Lung microvascular endothelial cell (primary cell): ENCODE data around the gene HOXC4. TPM values are rescaled to one million over a fixed set of nuclear protein-coding genes. Genes with fewer than 3 reads are reported as not detected.

ENCODE experiments used
- DNase-seq, 2 donors: peaks; one replicate each; pipeline versions ENCODE4 v3.0.0 to v3.0.0-alpha.2; 2010; ENCODE audit warnings: low read depth in 2 of 2
- total RNA-seq: library from RNA; depleted of rRNA; stranded (reverse); fragments of >200 nt; gene quantifications from 2 replicates; pipeline ENCODE4 v1.2.1, GENCODE V29; 2014

Gene HOXC4
- total RNA-seq = not detected in 2 replicates

DNA sequence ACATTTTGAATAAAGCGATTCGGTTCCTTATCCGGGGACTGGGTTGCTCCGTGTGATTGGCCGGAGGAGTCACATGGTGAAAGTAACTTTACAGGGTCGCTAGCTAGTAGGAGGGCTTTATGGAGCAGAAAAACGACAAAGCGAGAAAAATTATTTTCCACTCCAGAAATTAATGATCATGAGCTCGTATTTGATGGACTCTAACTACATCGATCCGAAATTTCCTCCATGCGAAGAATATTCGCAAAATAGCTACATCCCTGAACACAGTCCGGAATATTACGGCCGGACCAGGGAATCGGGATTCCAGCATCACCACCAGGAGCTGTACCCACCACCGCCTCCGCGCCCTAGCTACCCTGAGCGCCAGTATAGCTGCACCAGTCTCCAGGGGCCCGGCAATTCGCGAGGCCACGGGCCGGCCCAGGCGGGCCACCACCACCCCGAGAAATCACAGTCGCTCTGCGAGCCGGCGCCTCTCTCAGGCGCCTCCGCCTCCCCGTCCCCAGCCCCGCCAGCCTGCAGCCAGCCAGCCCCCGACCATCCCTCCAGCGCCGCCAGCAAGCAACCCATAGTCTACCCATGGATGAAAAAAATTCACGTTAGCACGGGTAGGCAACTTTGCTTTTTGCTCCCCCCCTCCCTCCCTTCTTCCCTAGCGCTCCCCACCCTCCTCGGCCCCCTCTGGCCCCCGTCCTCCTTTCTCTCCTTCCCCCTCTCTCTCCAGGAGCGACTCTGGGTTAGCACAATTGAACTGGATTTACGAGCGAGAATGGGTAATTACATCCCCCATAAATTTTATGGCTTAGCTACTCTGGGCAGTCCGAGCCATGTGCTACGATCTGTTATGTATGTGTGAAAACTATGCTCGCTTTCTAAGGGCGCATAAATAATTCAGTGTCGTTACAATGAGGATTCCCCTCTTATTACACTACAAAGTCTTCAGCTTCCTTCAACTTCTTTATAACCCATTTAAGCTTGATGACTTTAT, at the start of gene HOXC4:
TSS of gene HOXC4 (plus strand) at position 85 of the 991 bp plus-strand sequence. CDS start at position 173, 88 bp downstream.
- DNase-seq = no peak

DNA sequence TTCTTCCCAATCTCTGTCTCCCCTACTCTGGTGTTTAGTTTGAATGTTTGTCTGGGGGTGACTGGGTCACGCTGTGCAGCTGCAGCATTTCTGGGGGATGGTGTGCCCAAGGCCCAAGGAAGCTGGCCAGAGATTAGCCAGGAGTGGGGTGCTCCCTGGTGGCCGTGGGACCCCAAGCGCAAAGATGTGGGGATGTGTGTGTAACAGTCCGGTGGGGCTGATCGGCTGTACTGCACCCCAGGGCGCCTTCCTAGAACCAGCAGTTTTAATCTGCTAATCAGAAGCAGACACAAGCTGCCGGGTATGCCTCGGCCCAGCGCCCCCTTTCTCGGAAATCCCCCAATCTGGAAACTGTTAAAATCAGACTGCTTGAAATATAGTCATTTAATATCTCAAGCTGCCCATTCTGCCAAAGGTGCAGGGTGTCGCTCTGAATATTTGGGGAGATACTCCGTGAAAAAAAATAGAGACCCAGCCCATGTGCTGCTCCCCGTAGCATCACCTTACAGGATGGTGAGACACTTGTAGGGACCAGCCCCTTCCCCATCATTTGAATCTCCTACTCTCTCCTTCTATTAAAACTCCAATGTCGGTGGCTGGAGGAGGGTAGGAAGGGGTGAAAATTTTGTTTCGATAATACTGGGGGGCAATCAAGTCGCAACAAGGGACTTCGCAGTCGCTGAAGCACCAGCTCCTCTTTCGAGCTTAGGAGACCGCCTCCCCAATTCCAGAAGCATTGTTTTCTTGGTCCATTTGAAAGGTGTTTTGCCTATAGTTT, 49.4 kb upstream of the HOXC4 start:
- DNase-seq = no peak

DNA sequence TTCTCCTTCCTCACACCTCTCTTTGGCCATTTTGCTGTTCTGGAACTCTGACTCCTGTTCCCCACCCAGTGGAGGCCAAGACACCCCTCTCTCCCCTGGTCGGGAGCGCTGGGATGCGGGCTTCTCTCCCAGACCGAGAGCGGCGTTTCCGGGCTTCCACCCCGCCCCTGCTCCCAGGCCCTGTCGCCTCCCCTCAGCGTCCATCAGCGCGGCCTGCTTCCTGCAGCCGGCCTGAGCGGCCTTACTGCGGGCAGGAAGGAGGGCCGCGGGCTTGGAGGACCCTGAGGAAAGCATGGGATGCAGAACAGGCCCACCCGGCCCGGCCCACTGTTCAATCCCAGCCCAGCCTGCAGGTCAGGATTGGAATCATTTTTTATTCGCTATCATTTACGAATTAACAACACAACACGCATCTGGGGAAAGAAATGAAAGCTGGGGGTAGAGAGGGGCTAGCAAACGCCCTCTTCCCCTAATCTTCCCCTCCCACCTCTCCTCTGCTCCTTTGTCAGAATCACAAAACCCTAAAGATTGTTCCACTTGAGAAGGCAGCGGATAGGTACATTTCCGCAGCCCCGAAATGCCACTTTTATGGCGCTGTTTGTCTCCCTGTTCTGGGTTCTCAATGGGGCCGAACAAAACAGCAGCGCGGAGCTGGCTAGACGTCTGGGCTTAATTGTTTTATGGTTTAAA, 48.6 kb upstream of the HOXC4 start:
- DNase-seq = no peak

DNA sequence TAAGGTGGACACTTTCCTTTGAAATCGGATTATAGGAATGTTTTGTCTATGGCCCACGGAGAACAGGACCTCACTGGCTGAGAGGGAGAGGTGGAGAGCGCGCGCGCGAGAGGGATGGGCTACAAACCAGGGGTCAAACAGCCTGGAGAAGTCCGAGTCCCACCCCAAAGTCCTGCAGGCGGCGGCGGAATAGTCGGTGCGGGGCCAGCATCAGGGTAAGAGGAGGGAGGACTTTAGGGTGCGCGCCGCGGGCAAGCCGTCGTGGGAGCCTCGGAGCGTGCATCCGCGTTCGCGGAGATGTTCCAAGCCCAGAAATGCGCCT, 48.1 kb upstream of the HOXC4 start:
- DNase-seq = no peak

DNA sequence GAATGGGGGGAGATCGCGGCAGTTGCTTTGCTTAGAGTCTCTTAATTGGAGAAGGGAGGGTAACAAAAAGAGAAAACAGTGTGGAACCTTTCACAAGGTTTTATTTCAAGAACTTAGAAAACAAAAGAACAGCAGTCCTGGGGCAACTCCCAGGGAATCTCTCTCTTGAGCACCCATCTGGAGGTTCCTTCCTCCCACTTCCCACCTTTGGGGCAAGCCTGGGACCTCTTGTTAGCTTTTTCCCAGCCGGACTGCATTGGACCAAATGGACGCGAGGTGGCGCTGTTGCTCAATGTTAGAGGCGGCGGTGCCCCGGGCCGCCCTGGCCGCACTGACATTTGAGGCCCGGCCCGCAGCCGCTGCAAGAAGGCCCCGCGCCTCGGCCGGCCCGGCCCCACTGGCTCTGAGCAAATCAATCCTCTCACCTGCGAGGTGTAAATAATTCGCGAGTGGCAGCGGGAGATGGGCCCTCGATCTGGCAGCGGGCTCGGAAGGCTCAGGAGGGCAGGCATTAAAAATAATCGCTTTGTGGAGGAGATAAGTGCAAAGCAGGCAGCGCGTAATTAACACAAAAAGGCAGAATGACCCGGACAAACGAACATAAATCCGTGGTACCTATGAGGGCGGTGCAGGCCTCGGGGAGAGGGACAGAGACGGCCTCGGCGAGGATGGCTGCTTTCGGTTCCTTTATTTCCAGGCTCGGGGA, 47.6 kb upstream of the HOXC4 start:
- DNase-seq = peak; percentile 82 to 85

DNA sequence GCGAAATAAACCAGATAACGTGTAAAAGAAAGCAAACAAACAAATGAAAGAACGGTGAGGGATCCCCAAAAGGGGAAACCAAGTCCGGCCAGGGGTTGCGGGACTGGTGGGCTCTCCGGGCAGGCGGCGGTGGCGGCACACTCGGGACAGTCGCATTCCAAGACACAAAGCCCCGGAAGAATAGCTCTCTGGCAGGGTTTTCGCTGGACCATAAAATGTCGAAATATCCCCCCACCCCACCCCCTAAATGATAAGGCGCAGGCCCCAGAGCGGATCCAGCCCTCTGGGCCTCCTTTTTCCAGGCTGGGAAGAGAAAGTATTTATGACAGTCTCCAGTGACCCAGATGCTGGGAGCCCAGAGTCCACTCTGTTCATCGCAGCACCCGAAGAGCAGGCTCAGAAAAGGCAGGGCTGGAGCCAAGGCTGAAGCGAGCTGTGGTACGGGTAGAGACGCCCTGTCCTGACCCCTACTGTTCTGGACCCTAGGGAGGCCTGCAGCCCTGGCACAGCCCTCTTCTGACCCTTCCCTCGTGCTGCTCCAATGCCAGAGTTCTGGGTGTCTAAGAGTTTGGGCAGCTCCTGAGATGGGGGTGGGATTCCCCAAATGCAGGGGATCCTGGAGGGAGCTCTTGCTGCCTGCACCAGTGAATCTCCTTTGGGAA, 46.9 kb upstream of the HOXC4 start:
- DNase-seq = no peak

DNA sequence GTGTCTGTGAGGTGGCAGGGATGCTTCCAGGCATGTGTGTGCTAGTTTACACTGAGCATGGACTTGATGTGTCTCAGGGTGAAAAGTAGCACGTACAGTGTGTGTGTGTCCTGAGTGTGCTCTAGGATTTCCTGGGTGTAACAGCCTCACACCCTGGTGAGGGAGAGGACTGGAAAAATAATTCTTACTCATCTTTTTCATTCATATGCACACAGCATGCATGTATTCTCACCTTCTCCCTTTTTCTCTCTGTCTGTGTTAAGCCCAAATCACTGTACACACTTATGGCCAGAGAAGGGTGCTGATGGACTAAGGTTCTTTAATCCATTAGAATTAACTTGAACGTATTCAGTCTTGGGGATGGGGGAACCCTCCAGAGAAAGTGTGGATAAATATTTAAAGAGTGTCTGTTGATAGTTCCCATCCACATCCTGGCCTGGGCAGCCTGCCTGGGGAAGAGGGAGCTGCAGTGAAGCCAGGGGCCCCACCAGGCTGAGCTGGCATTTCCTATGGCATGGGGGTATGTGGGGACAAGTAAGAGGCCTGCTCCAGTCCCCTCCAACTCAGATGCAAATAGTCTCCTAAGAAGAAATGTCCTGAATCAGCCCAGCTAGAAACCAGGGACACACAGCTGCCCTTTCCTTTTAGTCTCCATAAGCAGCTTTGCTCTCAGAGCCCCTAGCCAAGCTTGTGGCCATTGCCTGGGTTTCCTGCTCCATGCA, 45.9 kb upstream of the HOXC4 start:
- no peak for DNase-seq

DNA sequence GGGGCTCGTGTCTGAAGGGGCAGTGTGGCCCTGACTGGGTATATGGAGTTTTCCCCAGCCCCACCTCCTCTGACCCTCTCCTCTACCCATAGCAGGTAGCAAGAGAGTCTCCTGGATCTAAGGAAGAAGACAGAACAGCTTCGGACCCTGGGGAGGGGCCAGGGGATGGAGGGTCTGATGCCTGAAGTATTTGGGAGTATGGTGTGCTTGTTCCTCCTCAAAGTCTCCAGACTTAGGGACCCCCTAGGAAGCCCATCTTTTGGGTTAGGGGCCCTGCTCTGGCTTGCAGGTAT, 45.4 kb upstream of the HOXC4 start:
- DNase-seq = no peak

DNA sequence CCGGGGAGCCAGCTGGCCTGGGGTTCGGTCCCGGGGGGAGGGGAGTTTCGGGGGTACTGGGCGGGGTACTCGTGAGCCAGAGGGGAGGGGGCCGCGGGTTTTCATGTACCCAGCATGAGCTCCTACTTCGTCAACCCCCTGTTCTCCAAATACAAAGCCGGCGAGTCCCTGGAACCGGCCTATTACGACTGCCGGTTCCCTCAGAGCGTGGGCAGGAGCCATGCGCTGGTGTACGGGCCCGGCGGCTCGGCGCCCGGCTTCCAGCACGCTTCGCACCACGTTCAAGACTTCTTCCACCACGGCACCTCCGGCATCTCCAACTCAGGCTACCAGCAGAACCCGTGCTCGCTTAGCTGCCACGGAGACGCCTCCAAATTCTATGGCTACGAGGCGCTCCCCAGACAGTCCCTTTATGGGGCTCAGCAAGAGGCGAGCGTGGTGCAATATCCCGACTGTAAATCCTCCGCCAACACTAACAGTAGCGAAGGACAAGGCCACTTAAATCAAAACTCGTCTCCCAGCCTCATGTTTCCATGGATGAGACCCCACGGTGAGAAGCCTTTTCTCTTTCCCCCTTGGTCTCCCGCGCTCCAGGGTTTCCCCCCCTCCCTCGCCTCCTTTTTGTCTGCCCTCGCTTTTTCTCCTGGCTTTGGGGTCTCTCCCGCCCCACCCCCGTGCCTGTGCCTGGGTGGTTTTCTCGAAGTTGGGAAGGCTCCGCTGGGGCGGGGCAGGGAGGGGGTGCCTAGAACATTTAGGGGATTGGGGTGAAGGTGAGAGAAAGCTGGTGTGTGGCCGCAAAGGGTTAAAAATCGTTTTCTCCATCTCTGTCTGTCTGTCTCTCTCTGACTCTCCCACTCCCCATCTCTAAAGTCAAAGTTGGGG, 44.2 kb upstream of the HOXC4 start:
- no peak for DNase-seq

DNA sequence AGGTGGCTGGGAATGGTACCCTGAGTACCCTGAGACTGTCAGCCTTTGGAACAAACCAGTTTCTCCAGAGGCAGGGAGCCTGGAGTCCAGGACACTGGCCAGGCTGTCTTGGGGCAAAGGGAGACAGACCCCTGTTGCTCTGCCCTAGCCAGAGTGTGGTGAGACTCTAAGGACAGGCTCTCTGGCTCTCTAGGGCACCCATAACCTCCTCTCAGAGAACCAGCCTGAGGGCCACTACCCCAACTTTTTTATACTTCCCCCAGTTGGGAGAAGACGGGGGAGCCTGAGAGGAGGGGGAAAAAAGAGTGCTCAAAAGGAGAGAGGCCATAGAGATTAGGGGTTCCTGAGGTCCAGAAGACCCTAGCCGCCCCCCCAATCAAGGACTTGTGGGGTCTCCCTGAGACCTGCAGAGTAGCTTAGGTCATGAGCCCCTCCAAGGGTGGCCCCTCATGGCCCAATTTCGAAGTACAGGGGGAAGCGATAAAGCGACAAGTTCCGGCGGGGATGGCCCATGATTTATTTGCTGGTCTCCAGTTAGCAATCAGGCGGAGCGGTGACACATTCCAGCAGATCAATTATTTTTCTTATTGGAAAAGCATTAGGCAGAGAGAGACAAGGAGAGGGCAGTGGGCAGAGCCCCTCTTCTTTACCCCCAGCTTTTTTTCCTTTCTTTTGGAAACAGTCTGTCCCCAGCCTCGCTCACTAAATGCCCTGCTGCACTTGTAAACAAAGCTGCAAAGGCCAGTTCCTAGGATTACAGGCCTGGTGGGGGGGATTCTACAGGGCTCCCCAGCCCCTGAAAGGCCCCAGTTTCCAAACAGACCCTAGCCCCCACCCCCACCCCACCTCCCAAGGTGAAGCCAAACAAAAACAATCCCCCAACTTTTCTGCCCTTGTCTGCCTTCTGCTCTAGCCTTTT, 43.3 kb upstream of the HOXC4 start:
- DNase-seq = no peak

DNA sequence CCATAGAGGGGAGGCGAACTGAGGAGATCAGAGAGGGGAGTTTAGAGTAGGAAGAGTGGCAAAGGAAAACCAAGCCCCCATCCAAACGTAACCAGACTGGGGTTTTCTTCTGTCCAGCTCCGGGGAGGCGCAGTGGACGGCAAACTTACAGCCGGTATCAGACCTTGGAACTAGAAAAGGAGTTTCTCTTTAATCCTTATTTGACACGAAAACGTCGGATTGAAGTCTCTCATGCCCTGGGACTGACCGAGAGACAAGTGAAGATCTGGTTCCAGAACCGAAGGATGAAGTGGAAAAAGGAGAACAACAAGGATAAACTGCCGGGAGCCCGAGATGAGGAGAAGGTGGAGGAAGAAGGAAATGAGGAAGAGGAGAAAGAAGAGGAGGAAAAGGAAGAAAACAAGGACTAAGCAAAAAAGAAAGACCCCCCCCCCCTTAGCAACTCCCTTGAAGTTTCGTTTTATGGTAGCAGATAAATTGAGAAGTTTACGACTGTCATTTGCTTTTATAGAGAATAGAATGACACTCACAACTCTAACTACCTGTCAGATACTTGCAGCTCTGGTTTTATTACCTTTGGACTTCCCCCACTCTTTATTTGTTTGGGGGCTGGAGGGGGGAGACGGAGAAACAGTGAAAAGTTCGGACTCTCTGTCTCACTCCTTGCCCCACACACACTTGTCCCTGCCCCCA, 42.5 kb upstream of the HOXC4 start:
- DNase-seq = no peak

DNA sequence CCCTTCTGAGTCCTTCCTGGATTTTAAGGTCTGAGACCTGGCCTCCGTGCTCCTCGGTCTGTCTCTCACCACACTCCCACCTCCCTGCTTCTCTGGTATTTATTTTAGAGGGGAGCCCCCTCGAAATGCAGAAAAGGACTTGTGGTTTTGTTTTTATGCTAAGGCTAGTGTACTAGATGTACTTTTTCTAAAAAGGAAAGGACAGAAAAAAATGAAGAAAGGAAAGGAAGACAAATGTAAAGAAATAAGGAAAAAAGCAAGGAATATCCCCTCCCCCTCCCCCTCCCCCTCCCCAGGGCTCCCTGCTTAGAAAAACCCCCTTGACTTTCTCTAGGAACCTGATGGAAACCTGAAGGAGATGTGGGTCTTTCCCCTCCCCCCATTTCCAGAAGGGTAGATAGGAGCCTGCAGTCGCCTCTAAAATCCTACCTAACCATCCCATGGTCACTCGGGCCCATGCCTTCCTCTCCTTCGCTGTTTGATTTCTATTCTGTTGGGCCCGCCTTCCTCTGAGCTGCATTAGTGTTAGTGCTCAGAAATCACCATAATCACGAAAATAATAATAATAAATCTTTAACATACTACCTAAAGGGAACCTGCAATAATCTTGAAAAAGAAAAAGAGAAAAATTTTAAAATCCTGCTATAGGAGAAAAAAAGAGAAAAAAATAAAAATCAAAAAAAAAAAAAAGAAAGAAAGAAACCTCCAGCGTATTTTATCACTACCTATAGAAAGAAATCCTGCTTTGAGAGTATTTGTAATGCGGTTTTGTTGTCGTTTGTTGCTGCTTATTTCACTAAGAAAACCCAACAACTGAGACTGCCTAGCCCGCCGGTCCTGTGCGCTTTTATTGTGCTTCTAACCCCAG, 41.7 kb upstream of the HOXC4 start:
- no peak for DNase-seq

DNA sequence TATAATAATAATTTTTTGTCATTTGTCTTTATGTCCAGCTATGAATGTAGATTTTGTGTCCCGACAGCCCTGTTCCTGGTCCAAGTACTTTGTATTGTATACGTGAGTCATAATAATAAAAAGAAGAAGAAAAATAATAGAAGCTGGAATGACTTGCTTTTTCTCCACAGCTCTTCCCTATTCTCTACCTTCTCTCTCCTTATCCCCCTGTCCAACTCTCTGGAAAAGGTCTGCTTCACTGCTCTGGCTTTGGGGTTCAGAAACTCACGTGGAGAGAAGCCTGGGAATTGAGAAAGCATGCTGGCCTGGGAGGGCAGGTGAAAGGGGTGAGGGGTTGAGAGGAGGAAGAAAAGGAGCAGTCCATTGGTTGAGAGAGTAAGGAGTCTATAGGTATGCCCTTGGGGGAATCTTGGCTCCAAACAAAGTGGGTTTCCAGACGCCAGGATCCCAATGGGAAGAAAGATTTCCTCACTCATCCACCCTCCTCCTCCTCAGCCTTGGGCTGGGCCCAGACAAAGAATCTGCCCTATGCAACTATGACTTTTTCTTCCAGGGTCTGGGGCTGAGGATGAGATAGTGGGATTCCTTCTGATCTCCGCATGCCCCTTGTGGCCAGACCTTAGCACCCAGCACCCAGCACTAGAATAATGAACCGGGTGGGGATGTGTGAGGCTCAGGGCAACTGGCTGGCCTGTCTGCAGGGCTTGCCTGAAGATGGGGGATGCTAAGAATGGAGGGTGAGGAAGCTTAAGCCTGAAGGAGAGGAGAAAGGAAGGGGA, 40.8 kb upstream of the HOXC4 start:
- DNase-seq = no peak

DNA sequence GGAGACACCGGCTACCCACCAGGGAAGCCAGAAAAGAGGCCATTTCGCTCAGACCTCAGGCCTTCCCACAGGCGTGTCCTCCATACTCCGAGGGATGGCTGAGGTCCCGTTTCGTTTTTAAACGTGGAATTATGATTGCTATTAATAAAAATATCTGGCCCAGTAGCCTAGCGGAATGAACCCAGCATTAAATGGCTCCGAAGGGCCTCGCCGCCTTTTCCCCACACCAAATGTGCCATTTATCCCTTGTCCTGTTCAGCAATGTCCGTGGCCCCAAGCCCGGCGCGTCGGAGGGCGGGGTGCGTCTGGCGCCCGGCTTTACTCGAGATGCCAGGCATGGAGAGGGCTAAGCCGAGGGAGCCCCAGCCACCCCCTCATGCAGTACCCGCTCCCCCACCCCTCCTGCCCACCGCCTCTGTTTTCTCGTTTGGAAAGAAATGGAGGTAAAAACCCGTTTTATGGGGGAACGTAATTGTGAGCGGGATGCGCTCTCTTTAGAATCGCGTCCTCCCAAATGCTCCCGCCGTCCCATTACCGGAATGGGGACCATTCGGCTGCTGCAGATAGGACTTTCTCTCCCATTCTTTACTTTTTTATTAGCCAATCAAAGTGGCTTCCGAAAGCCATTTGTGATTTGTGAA, 39.1 kb upstream of the HOXC4 start:
- DNase-seq = no peak
